Upper lobe of left lung (tissue), 4 donors: ENCODE measurements around the gene PLSCR2.

Experiments
- CTCF ChIP-seq, 6 experiments: fragments of 450-650 bp in 4 of 6; fragments of 200-600 bp in 2 of 6; sonication (generic) in 2 of 6; IDR thresholded peaks; one replicate each; pipeline ENCODE4 v1.5.1; 2016 to 2019; ENCODE audit warnings: antibody characterized with exemption in 6 of 6
- POLR2A ChIP-seq, 4 donors: fragments of 450-650 bp; IDR thresholded peaks; one replicate each; pipeline ENCODE4 v1.5.1; 2016 to 2017; ENCODE audit warnings: antibody characterized with exemption in 4 of 4, mild to moderate bottlenecking in 2 of 4

GRCh38 chr3:146473726-146474125, 4.4 kb upstream of the PLSCR2 start:
- TF ChIP-seq POLR2A (IDR thresholded peaks at IDR 0.05): no peak
- no peak for TF ChIP-seq CTCF (IDR thresholded peaks at IDR 0.05)
